GM12873 (cell line): ENCODE data around the gene RGMA.

Experiments used
- TF ChIP-seq, protein P1 (sequence below): IDR thresholded peaks from 2 replicates; pipeline ENCODE4 v1.5.1; 2012; ENCODE audit warnings: low read depth, mild to moderate bottlenecking, moderate library complexity, low read length, control low read depth; ENCODE audit not compliant: insufficient read depth; ENCODE audit errors: missing control alignments

The RGMA gene

DNA sequence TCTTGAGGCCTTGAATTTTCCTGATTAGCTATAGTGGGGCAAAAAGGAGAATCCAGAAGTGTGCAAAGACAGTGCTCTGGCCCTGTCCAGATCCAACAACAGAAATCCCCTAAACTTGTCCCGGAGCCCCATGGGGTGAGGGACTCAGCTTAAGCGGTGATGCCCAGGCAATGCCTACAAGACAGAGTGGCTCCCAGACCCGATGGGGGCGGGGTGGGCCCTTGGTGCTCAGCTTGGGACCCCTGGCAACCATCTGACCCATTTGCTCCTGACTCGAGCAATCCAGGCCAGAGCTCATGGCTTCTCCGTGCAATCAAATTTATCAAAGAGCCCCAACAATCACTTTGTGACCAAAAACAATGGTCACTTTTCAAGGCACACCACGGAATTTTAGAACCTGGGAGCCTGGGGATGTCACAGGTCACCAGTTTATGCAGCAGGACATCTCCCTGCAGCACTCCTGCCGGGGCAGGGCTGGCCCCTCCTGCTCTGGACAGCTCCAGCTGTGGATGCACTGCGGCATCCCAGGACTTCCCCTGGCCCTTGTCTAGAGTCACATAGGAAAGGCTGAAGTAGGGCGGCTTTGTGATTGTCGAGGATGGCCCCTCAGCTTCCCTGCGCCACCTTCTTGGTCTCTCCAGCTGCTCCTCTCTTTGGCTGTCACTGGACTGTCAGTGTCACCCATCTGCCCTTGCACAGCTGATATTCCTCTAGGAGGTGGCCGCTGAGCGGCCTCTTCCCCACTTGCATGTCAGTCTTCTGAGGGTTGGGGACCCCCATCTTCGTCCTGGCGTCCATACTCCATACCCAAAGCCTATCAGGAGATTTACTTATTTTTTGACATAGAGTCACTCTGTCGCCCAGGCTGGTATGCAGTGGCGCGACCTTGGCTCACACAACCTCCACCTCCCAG is 28.4 kb downstream of the RGMA start:
- TF ChIP-seq, protein P1, sequence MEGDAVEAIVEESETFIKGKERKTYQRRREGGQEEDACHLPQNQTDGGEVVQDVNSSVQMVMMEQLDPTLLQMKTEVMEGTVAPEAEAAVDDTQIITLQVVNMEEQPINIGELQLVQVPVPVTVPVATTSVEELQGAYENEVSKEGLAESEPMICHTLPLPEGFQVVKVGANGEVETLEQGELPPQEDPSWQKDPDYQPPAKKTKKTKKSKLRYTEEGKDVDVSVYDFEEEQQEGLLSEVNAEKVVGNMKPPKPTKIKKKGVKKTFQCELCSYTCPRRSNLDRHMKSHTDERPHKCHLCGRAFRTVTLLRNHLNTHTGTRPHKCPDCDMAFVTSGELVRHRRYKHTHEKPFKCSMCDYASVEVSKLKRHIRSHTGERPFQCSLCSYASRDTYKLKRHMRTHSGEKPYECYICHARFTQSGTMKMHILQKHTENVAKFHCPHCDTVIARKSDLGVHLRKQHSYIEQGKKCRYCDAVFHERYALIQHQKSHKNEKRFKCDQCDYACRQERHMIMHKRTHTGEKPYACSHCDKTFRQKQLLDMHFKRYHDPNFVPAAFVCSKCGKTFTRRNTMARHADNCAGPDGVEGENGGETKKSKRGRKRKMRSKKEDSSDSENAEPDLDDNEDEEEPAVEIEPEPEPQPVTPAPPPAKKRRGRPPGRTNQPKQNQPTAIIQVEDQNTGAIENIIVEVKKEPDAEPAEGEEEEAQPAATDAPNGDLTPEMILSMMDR = no peak

- TF ChIP-seq, protein P1 = no peak
Measured at GRCh38 chr15:93059442-93059841, 29.6 kb downstream of the RGMA start.

- TF ChIP-seq, protein P1 = no peak
Measured at GRCh38 chr15:93058904-93059427, 30.0 kb downstream of the RGMA start.

DNA sequence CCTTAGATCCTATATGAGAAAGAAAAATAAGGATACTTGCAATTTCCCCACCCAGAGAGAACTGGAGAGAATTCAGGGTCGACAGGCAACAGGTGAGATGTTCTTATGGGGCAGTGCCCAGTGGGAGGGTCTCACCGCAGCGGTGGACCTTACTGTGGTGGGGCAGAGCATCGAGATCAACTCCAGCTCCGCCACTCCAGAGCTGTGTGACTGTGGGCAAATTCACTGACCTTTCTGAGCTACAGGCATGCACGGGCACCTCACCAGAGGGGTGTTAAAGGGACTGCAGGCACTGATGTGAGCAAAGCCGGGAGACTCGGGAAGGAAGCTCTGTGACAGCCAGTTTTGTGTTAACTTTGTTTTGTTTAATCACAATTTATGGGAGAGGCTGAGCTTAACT is 30.9 kb downstream of the RGMA start:
- TF ChIP-seq, protein P1 = no peak

GRCh38 chr15:93057618-93058017 is 31.4 kb downstream of the RGMA start:
- TF ChIP-seq, protein P1 = no peak

- TF ChIP-seq, protein P1 = no peak
Measured at GRCh38 chr15:93056836-93057235, 32.2 kb downstream of the RGMA start.

DNA sequence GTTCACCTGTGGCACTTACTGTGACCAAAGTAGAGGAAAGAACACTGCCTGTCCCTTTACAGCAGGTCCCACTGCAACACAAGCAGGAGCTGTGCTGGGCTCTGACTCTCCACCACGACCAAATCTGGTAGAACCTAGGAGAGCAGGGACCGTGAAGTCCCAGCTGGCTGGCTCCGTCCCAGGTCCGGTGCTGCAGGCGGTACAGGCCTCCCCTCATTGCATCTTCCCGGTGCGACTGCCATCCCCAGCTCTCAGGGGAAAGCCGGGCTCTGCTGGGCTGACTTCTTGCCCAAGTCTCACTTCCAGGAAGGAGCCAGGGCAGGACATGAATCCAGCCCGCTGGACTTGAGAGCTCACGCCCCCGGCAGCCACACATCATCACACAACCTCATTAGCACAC is 33.8 kb downstream of the RGMA start:
- TF ChIP-seq, protein P1 = no peak
